CD4-positive, alpha-beta T cell treated with Interleukin-6 at 100 ng/mL for 8 hours (primary cell): ENCODE measurements around the gene PHACTR1.
"Not testable (repeated sequence)": the region's sequence is repeated elsewhere in the genome, so short reads cannot be mapped to it uniquely, and the experiment has no call there.

ENCODE experiments used
- DNase-seq: peaks from one replicate; pipeline ENCODE4 v3.0.0-alpha.2; 2020; ENCODE audit warnings: mixed read lengths, low spot score

Gene PHACTR1

DNA sequence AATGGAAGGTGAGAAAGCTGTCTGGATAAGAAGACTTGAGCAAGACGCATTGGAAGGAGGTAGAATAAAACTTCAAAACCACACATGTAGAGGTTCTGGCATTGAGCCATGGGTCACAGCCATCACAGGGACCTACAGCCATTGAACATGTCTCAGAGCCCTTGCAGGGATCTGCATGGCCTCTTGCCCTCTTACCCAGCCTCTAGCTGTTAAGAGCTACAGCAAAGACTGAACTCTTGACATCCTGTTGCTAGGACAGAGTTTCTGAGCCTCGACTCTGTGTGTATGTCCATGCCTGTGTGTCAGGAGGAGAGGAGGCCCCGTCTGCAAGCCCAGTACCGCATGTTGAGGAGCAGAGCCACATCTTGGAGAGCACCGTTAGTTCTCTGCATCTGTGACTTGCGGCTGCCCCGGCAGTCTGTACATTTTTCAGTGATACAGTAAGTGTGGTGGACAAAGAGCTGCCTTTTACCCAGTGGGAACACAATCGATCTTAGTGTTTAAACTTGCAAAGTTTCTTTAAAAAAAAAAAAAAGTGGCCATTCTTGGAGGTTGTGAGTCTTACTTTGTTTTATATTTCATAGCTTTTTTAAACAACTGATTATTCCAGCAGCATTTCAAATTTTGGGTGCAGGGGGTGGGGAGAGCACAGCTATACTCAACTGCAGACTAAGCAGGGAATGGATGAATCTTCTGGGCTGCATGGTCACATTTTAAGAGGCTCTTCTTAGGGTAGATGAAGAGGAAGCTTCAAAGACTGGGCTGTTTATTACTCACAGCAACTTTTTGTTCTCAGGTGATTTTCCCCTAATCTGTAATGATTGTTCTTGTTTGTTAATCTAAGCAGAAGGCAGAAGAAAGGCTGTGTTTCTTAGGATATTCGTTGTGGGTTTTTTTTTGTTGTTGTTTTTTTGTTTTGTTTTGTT, 523.2 kb downstream of the PHACTR1 start:
- no peak for DNase-seq

DNA sequence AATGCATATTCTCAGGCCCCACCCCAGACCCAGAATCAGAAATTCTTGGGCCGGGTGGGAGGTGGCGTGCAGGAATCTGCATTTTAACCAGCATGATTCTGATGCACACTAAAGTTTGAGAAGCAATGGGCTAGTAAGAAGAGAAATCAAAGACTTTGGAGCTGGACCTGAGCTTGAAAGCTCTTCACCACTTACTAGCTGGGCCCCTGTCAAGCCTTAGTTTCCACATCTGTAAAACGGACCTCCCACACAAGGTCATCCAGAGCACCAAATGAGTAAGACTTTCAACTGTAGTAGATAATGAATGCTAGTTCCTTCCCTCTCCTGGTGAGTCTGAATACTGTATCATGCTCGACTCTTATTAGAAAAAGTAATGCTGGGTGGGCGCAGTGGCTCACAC, 524.8 kb downstream of the PHACTR1 start:
- no peak for DNase-seq

DNA sequence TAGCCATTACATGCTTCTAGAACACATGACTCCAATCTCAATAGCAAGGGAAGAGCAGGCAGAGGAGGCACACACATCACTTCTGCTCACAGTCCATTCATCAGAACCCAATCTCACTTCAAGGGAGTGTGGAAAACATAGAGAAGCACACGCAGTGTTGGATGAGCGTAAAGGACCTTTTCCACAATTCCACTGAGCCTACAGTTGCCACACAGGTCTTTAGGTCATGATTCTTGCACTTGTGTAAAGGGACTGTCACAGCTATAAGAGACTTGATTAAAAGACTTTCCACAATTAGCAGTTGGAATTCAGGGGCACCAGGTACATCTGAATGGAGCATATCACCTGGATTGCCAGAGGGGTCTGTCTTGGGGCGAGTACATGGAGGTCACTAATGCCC, 525.6 kb downstream of the PHACTR1 start:
- DNase-seq: no peak

DNA sequence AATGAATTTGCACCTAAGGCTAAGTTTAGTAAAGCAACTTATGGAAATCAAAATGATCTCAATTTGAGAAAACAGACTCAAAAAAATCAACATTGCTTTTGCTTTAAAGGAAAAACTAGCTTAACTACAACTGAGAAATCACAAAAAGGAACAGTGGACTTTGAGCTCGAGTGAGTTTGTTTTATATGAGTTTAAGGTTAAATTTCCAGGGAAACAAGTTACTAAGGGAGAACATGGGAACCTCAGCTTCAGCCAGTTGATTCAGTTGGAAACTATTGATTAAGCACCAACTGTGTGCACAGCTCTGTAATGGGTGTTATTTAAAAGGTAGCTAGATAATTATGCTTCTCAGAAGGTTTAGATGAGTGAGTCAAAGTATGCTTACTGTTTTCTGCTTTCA, 526.0 kb downstream of the PHACTR1 start:
- DNase-seq: no peak

DNA sequence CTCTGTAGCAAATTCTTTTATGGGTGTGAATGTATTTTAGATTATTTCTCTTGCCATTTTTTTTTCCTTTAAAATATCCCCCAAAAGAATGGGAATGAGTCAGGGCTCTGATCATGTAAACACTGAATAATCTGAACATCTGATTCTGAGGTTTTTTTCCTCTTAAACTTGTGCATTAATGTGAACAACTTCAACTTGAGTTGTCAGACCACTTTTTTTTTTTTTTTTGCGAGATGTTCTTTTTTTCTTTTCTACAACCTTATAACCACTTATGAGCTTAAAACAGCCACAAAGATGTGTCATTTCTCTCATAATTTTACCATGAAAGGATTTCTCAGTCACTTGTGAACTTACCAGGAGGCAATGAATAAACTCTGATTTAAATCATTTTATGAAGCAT, 526.5 kb downstream of the PHACTR1 start:
- no peak for DNase-seq

DNA sequence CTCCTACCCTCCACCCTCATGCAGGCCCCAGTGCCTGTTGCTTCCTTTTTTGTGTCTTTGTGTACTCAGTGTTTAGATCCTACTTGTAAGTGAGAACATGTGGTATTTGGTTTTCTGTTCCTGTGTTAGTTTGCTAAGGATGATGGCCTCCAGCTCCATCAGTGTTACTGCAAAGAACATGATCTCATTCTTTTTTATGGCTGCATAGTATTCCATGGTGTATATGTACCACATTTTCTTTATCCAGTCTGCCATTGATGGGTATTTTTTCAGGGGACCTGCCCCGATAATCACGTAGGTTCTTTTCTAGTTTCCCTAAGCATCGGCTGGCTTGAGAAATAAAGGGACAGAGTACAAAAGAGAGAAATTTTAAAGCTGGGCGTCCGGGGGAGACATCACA, 527.2 kb downstream of the PHACTR1 start:
- not testable (repeated sequence) for DNase-seq

DNA sequence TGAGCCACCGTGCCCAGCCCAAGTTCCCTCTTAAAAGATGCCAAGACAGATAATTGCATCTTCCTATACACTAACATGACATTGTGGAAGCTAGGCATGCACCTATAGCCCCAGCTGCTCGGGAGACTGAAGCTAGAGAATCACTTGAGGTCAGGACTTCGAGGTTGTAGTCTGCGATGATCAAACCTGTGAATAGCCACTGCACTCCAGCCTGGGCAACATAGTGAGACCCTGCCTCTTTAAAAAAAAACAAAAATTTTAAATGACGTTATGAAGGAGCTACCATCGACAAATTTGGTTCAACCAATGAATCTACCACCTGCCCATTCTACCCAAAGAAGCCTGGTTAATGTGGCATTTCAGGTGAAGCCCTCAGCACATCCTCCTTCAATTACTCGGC, 531.1 kb downstream of the PHACTR1 start:
- DNase-seq: no peak

DNA sequence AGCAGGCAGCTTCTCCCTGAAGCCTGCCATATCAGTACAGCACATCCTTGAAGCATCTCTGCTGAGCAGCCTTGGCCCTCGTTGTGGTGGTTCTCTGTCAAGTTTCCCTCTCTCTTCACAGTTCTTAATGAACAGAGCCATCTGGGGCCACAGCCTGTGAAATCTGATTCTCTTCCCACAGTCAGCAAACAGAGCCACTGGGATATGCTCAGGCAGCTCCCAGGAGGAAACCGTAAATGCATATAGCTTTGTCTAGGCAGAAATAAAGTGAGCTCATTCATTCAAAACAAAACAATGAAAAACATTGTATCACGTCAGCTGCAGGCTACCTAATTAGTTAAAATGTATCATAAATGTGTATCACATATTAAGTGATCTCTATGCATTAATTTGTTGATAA, 531.5 kb downstream of the PHACTR1 start:
- no peak for DNase-seq

DNA sequence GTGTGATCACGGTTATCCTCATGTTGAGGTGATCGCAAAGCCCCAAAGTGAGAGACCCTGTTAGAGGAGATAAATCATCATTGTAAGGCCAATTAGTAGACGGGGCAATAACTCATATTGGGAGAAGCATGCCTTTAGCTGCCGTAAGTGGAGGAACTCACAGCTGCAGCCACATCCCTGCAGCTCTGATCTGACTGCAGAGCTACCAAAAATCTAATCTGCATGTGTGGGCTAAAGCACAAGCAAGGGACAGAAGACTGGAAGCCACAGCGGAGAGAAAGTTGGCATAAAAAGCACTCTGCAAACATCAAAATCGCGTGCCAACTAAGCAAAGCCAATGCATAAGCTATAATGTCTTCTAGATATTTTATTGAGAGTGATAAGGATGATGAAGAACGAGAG, 532.0 kb downstream of the PHACTR1 start:
- no peak for DNase-seq

DNA sequence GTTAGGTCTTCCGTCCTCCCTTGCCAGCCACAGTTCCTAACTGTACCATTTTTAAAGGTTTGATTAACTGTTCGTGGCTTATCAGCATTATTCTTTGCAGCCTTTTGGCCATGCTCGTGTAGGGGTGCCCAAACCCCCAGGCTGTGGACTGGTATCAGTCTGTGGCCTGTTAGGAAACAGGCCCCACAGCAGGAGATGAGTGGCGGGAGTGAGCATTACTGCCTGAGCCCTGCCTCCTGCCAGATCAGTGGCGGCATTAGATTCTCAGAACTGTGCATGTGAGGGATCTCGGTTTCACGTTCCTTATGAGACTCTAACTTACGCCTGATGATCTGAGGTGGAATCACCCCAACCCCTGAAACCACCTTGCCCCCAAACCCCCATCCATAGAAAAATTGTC, 532.4 kb downstream of the PHACTR1 start:
- DNase-seq: no peak

DNA sequence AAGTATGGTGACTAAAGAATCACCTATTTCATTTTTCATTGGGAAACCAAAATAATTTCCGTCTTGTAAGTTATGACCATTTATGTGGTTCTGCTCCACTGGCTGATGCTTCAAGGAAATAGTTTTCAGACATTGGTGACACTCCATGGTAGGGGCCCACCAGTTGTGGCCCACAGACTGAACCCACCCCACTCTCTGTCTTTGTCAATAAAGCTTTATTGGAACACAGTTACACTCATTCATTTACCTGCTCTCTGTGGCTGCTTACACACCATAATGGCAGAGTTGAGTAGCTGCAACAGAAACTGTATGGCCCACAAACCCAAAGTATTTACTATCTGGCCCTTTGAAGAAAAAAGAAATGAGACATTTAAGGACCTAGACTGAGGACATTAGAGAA, 533.2 kb downstream of the PHACTR1 start:
- no peak for DNase-seq

DNA sequence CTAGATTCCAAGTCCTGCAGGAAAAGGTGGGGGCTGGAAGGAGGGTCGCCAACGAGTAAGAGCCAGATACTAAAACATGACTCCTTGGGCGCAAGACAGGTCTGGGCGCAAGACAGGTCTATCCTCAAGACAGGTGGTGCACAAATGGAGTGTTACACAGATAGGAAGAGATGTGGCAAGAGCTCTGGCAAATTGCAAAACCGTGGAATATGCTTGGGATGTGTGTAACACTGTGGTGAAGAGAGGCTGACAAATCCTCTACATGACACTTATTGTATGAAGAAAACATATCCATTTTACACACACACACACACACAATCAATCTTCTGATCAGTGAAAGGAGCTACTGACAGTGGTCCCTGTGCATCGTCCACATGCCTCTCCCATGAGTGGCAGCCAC, 534.1 kb downstream of the PHACTR1 start:
- no peak for DNase-seq

DNA sequence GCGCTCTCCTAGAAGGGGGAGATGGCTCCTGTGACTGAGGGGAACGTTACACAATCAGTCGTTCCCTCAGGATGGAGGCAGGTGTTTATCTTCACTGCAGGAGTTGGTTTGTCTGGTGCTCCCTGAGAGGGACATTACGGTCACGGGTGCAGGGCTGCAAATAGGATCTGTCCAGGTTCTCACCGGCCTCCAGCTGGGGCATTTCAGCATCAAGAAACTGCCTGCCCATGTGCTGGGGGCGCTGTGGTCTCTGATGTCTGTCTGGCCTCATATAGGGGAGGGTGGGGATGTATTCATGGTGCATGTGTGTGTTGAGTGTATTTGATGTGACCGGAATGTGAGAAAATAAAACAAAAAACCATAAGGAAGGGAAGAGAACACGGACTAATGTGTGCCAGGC, 534.7 kb downstream of the PHACTR1 start:
- DNase-seq: no peak

DNA sequence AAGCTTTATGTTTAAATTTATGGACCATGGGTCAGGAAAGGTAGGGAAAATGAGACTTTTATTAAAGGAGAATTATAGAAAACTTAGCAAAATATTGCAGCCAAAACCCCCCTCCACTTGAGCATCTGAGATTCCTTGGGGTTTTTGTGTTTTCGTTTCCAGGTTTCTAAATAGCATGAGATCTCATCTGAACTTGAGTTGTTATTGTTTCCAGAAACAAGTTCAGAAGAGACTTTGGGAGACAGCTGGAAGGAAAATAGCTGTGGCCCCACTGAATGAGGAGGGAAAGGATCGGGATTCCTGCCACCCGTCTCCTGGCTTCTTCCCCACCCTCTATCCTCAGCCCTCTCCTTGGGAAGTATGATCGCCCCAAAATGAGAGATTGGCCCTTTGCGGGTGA, 536.2 kb downstream of the PHACTR1 start:
- no peak for DNase-seq

DNA sequence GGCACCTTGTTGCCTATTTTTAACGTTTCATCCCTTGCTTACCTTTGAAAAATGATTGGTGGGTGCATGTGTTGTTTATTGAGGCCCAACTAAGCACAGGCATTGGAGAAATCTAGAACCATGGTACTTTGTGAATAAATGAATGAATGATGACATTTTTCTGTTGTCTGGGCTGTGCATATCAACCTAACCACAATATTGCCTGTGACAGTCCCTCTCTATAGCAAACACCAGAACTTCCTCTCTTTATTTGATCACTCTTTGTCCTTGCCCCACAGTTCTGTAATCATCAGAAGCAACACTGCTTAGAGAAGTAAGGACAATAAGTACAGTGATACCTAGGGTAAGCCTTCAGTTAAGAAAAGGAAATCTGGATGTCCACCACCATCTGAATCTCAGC, 536.7 kb downstream of the PHACTR1 start:
- DNase-seq: no peak

DNA sequence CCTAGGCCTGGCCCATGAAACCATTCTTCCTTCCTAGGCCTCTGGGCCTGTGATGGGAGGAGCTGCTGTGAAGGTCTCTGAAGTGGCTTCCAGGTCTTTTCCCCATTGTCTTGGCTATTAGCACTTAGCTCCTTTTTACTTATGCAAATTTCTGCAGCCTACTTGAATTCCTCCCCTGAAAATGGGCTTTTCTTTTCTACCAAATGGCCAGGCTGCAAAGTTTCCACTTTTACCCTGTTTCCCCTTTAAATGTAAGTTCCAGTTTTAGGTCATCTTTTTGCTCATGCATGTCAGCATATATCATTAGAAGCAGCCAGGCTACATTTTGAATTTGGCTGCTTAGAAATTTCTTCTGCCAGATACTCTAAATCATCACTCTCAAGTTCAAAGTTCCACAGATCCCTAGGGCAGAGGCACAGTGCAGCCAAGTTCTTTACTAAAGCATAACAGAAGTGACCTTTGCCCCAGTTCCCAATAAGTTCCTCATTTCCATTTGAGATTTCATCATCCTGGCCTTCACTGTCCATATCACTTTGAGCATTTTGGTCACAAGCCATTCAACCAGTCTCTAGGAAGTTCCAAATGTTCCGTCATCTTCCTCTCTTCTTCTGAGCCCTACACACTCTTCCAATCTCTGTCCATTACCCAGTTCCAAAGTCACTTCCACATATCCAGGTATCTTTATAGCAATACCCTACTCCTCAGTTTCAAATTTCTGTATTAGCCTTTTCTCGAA, 539.9 kb downstream of the PHACTR1 start:
- DNase-seq: no peak

DNA sequence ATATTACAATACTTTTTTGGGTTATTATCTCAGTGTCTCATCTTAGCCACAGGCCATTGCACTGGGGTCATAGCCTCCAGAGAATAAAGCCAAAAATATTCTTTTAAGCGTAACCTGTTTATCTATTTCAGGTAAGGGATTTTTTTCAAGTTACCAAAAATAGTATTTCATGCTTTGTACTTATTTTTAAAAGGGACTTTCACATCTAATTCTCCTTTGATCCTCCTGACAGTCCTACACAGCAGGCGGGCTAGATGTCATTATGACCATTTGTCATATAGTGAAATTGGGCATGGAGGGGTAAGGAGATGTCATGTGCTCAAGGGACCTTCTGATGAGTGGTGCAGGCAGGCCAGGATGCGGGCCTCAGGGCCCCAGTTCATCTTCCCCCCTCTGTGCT, 542.8 kb downstream of the PHACTR1 start:
- DNase-seq: no peak

DNA sequence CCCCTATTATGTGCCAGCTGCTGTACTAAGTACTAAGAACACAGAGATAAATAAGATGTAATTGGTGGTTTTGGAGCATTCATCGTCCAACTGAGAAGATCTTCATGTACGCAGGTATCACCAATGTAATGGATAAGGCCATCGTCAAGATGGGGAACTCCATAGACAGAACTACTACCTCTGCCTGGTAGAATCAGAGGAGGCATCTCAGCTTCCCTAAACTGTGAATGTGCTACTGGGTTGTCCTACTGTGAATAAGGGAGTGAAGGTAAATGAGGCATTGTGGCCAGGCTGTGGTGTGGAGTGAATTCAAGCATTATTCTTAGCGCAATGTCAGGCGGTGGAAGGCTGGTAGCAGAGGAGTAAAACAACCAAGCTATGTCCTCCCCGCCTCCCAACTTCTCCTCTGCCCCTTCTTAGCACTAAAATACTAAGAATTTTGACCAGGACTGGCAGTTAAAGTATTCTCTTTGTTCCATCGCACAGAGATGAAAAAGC, 543.6 kb downstream of the PHACTR1 start:
- DNase-seq: no peak

DNA sequence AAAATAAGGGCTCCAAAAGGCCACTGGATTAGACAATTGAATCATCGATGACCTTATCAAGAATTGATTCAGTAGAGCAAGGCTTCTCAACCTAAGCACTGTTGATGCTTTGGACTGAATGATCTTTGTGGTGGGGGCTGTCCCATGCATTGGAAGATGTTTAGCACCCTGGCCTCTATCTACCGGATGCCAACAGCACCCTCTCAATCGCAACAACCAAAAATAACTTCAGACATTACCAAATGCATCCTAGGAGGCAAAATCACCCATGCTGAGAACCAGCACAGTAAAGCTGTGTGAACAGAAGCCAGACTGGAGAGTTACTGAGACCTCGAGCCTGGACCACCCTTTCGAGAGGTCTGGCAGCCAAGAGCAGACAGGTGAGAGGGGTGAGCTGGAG, 544.3 kb downstream of the PHACTR1 start:
- no peak for DNase-seq

DNA sequence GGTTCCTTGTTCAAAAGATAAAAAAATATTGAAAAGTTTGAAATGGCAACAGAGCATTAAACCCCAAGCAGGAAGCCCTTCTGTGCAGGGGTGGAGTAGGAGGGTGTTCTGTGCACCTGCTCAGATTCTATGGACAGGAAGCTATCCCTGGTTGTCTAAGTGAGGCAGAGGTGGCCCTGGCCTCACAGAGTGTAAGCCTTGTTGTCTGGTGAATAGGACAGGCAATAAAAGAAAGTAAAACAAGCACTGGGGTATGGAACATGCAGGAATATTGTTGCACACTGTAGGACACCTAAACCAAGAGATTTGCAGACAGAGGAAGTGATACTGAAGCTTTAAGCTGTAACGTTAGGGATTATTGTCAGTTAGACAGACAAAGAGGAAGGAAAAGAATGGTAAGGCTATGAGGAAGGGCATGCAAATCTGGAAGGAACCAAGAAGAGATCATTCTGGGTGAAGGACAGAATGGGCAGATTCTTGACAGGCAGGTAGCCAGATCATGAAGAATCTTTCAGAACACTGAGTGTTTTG, 545.0 kb downstream of the PHACTR1 start:
- DNase-seq: no peak

DNA sequence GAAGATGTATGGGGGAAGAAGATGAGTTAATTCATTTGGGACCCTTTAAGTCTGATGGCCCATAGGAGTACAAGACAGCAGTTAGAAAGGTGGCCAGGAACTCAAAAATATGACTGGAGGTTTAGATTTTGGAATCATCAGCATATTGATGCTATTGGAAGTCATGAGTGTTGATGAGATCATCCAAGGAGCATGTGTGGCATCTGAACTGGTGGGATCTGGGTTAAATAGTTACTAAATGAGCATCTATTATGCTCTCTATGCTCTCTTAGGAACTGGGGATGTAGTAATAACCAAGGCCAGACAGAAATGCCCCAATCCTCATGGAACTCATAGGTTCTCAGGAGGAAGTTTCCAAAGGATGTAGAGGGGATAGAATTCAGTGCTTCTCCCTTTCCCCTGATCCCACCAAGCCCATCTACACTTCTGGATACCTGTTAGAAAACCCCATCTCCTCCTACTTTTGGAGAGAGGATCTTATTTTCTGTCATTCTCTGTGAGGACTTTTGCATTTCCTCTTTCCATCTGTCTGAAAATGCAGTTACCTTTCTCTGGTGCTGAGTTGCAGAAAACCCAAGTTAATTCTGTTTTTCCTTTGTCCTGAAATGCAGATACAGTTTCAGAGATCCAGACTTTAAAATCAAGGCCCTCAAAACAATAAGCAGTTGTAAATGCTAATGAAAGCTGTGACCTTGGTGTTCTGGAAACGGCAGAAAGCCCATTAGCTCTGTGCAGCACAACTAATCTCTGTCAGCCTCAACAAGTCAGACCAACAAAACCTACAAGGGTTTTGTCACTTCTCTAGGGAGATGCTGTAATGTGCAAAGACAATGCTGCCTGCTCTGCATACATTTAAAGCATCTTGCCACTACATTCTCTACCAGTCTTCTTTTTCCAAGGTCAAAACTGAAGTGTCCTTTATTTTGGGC, 546.0 kb downstream of the PHACTR1 start:
- no peak for DNase-seq

DNA sequence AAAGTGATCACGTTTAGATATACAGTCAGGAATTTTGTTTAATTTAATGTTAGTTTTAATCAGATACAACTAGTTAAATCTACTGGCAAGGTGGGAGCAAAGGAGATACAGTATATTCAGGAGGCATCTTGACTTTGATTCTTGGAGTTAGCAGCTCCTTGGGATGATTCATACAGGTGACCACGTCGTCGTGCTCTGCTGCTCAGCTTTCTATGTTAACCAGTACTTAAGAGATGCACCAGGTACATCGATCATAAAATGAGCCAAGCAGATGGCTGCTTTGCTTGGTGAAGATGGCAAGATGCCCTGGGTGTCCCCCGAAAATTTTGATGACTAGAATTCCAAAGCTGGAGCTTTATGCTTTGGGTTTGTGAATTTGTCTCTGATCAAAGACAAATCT, 547.1 kb downstream of the PHACTR1 start:
- DNase-seq: no peak
